CMK (cell line): Measurements from ENCODE around the gene CD300LD.

Experiments
- DNase-seq: peaks from one replicate; pipeline ENCODE4 v3.0.0-alpha.2; 2010; ENCODE audit warnings: low read depth

CD300LD gene

GRCh38 chr17:74543891-74544760 is 48.0 kb downstream of the CD300LD start:
- DNase-seq, result no peak

- DNase-seq, result no peak
Measured at GRCh38 chr17:74543406-74543805, 48.7 kb downstream of the CD300LD start.

GRCh38 chr17:74542727-74543383 is 49.2 kb downstream of the CD300LD start:
- DNase-seq, result no peak

GRCh38 chr17:74542166-74542565 is 49.9 kb downstream of the CD300LD start:
- DNase-seq, result no peak

- DNase-seq, result no peak
Measured at GRCh38 chr17:74541176-74542111, 50.6 kb downstream of the CD300LD start.

GRCh38 chr17:74539281-74539820 is 52.7 kb downstream of the CD300LD start:
- no peak for DNase-seq

- no peak for DNase-seq
Measured at GRCh38 chr17:74536890-74537289, 55.2 kb downstream of the CD300LD start.

- peak; percentile 83 for DNase-seq
Measured at GRCh38 chr17:74532115-74532514, 60.0 kb downstream of the CD300LD start.

- no peak for DNase-seq
Measured at GRCh38 chr17:74531231-74531761, 60.8 kb downstream of the CD300LD start, which contains the start of gene CD300LB. TSS of gene CD300LB (minus strand) at chr17:74531475. CDS start at chr17:74531350, 125 bp downstream.

GRCh38 chr17:74530831-74531150 is 61.3 kb downstream of the CD300LD start:
- no peak for DNase-seq
